ENCODE measurements around the gene DMGDH.

The DMGDH gene

DNA sequence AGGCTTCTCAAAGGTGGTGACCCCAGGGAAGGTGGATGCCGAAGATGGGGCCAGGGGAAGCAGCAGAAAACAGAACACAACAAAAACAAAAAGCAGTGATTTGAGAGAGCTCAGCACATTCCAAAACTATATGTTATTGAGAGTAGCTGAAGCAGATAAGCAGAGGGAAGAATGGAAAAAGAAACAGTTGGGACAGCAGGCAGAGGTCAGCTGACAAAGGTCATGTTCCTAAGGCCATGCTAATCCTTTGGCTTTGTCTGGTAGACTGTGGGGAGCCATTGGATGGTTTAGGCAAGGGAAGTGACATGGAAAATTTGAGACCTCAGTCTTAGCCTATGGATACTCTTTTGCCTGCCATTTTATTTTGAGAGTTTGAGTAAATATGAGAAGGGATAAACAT, 14.5 kb downstream of the DMGDH start:
- in situ Hi-C loops (cut with MboI; ENCODE audit: low sequenced_read_pairs, unreplicated experiment) = no loop called here
- TF ChIP-seq, protein P1, sequence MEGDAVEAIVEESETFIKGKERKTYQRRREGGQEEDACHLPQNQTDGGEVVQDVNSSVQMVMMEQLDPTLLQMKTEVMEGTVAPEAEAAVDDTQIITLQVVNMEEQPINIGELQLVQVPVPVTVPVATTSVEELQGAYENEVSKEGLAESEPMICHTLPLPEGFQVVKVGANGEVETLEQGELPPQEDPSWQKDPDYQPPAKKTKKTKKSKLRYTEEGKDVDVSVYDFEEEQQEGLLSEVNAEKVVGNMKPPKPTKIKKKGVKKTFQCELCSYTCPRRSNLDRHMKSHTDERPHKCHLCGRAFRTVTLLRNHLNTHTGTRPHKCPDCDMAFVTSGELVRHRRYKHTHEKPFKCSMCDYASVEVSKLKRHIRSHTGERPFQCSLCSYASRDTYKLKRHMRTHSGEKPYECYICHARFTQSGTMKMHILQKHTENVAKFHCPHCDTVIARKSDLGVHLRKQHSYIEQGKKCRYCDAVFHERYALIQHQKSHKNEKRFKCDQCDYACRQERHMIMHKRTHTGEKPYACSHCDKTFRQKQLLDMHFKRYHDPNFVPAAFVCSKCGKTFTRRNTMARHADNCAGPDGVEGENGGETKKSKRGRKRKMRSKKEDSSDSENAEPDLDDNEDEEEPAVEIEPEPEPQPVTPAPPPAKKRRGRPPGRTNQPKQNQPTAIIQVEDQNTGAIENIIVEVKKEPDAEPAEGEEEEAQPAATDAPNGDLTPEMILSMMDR (IDR thresholded peaks at IDR 0.05; ENCODE audit: borderline replicate concordance, control extremely low read depth, extremely low read depth, insufficient read depth, missing control alignments) = no peak
- no peak for DNase-seq (ENCODE audit: low spot score)

DNA sequence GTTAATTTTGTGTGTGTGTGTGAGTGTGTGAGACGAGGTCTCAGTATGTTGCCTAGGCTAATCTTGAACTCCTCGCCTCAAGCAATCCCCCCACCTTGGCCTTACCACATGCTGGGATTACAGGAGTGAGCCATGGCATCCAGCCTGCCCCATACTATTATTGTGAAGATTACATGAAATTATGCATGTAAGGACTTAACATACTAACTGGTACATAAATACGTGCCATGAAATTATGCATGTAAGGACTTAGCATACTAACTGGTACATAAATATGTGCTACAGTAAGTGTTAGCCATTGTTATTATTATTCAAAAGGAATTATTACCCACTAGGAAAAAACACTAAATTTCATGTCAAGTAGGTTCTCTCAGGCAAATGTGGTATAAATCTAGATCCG, 16.2 kb downstream of the DMGDH start:
- TF ChIP-seq, protein P1 (IDR thresholded peaks at IDR 0.05; ENCODE audit: borderline replicate concordance, control extremely low read depth, extremely low read depth, insufficient read depth, missing control alignments) = no peak
- DNase-seq (ENCODE audit: low spot score) = no peak
- in situ Hi-C loops (cut with MboI; ENCODE audit: low sequenced_read_pairs, unreplicated experiment) = no loop called here

DNA sequence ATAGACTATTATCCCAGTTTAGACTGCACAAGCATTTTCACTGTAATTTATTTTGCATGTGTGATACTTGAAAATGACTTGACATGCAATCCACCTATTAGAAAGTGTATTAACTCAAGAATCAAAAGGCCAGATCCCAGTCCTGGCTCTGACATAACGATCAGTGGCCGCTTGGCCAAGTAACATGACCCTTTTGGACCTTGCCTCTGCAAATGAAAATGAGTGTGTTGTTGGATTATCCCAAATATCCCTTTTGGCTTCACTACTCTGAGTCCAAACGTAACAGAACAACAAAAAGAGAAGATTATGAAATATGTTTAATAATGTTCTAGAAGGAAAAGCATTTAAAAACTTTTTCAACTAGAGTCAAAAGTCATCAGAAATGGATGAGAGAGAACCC, 19.0 kb downstream of the DMGDH start:
- DNase-seq (ENCODE audit: low spot score) = no peak
- in situ Hi-C loops (cut with MboI; ENCODE audit: low sequenced_read_pairs, unreplicated experiment) = no loop called here

DNA sequence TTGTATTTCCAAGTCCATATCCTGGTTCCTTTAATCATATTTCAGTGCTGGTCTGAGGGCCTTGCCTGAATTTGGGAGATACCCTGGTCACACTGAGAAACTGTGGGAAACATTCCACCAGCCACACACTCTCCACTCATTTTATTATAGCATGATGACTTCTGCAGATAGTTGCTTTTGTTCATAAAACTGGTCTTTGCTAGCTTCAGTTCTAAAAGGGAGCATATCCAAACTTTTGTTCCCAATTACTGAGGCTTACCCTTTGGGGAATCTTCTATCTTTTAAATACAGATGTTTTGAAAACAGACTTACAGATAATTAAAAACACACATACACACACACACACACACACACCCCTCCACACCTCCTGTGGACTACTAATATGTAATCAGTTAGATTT, 21.0 kb downstream of the DMGDH start:
- in situ Hi-C loops (cut with MboI; ENCODE audit: low sequenced_read_pairs, unreplicated experiment) = no loop called here
- DNase-seq (ENCODE audit: low spot score) = no peak
- TF ChIP-seq, protein P1 (IDR thresholded peaks at IDR 0.05; ENCODE audit: borderline replicate concordance, control extremely low read depth, extremely low read depth, insufficient read depth, missing control alignments) = no peak

More for the DNA sequence above, 19.0 kb downstream of the DMGDH start:
- TF ChIP-seq, protein P1 (IDR thresholded peaks at IDR 0.05; ENCODE audit: borderline replicate concordance, control extremely low read depth, extremely low read depth, insufficient read depth, missing control alignments) = no peak

DNA sequence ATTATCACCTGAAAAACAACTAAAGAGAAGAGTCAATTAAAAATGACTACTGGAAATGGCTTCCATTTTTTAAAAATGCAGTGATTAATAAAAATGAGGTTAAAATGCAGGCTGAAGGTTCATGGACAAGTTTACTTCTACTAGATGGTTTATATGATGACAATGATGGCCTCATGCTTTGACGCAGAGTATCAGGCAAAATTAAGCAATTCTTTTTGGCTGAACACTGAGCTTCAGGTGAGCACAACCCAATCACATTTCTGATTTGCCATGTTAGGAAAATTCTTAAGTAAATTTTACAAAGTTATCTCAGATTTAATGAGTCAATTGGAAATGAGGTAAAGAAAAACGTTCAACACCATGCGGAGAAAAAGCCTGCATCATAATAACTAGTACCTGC, 22.3 kb downstream of the DMGDH start:
- no peak for DNase-seq (ENCODE audit: low spot score)
- TF ChIP-seq, protein P1 (IDR thresholded peaks at IDR 0.05; ENCODE audit: borderline replicate concordance, control extremely low read depth, extremely low read depth, insufficient read depth, missing control alignments) = no peak
- in situ Hi-C loops (cut with MboI; ENCODE audit: low sequenced_read_pairs, unreplicated experiment) = no loop called here

DNA sequence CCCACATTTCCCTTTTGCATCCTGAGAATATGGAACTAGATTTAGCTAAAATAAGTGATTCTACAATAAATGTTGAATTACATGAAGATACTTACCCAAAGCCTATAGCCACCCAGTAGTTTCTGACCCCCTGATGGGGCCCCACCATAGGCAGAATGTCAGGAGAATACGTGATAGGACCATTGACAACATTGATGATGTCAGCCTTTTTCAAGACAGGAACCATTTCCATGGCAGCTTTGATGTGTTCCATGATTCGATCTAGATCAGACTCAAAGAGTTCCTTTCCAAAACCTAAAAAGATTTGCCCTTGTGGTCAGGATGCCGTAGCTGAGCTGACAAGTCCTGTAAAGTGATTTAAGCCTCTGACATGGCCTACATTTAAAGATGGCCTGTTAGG, 27.3 kb downstream of the DMGDH start:
- in situ Hi-C loops (cut with MboI; ENCODE audit: low sequenced_read_pairs, unreplicated experiment) = no loop called here
- DNase-seq (ENCODE audit: low spot score) = no peak
- TF ChIP-seq, protein P1 (IDR thresholded peaks at IDR 0.05; ENCODE audit: borderline replicate concordance, control extremely low read depth, extremely low read depth, insufficient read depth, missing control alignments) = no peak

DNA sequence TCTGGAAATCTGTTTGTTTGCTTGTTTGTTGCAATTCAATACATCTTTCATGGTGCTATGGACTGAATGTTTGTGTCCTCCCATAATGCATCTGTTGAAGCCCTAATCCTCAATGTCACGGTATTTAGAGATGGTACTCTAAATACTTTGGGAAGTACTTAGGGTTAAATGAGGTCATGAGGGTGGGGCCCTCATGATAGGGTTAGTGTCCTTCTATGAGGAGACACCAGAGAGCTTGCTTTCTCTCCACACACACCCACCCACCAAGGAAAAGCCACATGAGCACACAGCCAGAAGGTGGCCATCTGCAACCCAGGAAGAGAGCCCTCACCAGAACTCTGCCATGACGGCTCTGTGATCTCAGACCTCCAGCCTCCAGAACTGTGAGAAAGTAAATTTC, 32.7 kb downstream of the DMGDH start:
- in situ Hi-C loops (cut with MboI; ENCODE audit: low sequenced_read_pairs, unreplicated experiment) = no loop called here
- TF ChIP-seq, protein P1 (IDR thresholded peaks at IDR 0.05; ENCODE audit: borderline replicate concordance, control extremely low read depth, extremely low read depth, insufficient read depth, missing control alignments) = no peak
- no peak for DNase-seq (ENCODE audit: low spot score)

Measured in GM13976 (cell line).